H1 (cell line): ENCODE measurements around the gene TAF12.
"Not testable (repeated sequence)": the region's sequence is repeated elsewhere in the genome, so short reads cannot be mapped to it uniquely, and the experiment has no call there.

Source experiments
- CTCF ChIP-seq, 3 experiments: IDR thresholded peaks; 1 replicate in 2 of 3; 2 replicates in 1 of 3; pipeline versions ENCODE4 v1.5.1 to v1.6.1; 2011; ENCODE audit warnings: low read length in 3 of 3, mild to moderate bottlenecking in 3 of 3, inconsistent platforms in 2 of 3, low read depth in 1 of 3, moderate library complexity in 1 of 3; ENCODE audit not compliant: insufficient read depth in 1 of 3; ENCODE audit errors: control extremely low read depth in 1 of 3
- EZH2 ChIP-seq: fragments of 200-600 bp; sonication (generic); IDR thresholded peaks from 2 replicates; pipeline ENCODE4 v1.7.1; 2012; ENCODE audit warnings: low read depth, mild to moderate bottlenecking, moderate library complexity, low read length, inconsistent platforms; ENCODE audit not compliant: severe bottlenecking
- GABPA ChIP-seq: IDR thresholded peaks from 2 replicates; pipeline ENCODE4 v1.6.1; 2011; ENCODE audit warnings: mild to moderate bottlenecking, low read length, moderate library complexity, borderline replicate concordance; ENCODE audit not compliant: insufficient read depth
- JUN ChIP-seq: IDR thresholded peaks from 2 replicates; pipeline ENCODE4 v1.6.1; 2011; ENCODE audit warnings: low read depth, mild to moderate bottlenecking, improper control_type of control experiment, low read length
- JUND ChIP-seq: IDR thresholded peaks from 2 replicates; pipeline ENCODE4 v1.6.1; 2011; ENCODE audit warnings: mild to moderate bottlenecking, improper control_type of control experiment, low read length
- MAX ChIP-seq: IDR thresholded peaks from 2 replicates; pipeline ENCODE4 v1.6.1; 2012; ENCODE audit warnings: inconsistent platforms
- POLR2A ChIP-seq, 2 experiments: IDR thresholded peaks; 1 replicate in 1 of 2; 2 replicates in 1 of 2; pipeline ENCODE4 v1.6.1; 2011; ENCODE audit warnings: low read depth in 2 of 2, low read length in 2 of 2, mild to moderate bottlenecking in 2 of 2; ENCODE audit errors: control extremely low read depth in 1 of 2
- POLR2AphosphoS5 ChIP-seq: IDR thresholded peaks from 2 replicates; pipeline ENCODE4 v1.6.1; 2011; ENCODE audit warnings: low read depth, low read length
- POU5F1 ChIP-seq: IDR thresholded peaks from 2 replicates; pipeline ENCODE4 v1.6.1; 2011; ENCODE audit warnings: low read depth, mild to moderate bottlenecking, low read length, moderate library complexity
- RAD21 ChIP-seq, 2 experiments: IDR thresholded peaks in 1 of 2; conservative IDR thresholded peaks in 1 of 2; 2 replicates each; pipeline ENCODE4 v1.6.1; 2011; ENCODE audit warnings: low read depth in 2 of 2, low read length in 2 of 2, improper control_type of control experiment in 1 of 2, inconsistent platforms in 1 of 2, mild to moderate bottlenecking in 1 of 2, moderate library complexity in 1 of 2

- TF ChIP-seq CTCF (IDR thresholded peaks at IDR 0.05; ENCODE audit: control extremely low read depth in 1 of 3, insufficient read depth in 1 of 3, low read depth in 1 of 3, low read length in 3 of 3); POU5F1; EZH2; RAD21 (IDR thresholded peaks at IDR 0.05 in 1 of 2, conservative IDR thresholded peaks at IDR 0.05 in 1 of 2; ENCODE audit: low read depth in 2 of 2, low read length in 2 of 2); JUND; GABPA; POLR2A (IDR thresholded peaks at IDR 0.05; ENCODE audit: control extremely low read depth in 1 of 2, low read depth in 2 of 2, low read length in 2 of 2); MAX; POLR2AphosphoS5; JUN: not testable (repeated sequence)
Measured at GRCh38 chr1:28655448-28656311, 12.8 kb upstream of the TAF12 start.
